Measurements from ENCODE around the gene SLC25A3.
"Not testable (repeated sequence)": the region's sequence is repeated elsewhere in the genome, so short reads cannot be mapped to it uniquely, and the experiment has no call there.

Gene SLC25A3

DNA sequence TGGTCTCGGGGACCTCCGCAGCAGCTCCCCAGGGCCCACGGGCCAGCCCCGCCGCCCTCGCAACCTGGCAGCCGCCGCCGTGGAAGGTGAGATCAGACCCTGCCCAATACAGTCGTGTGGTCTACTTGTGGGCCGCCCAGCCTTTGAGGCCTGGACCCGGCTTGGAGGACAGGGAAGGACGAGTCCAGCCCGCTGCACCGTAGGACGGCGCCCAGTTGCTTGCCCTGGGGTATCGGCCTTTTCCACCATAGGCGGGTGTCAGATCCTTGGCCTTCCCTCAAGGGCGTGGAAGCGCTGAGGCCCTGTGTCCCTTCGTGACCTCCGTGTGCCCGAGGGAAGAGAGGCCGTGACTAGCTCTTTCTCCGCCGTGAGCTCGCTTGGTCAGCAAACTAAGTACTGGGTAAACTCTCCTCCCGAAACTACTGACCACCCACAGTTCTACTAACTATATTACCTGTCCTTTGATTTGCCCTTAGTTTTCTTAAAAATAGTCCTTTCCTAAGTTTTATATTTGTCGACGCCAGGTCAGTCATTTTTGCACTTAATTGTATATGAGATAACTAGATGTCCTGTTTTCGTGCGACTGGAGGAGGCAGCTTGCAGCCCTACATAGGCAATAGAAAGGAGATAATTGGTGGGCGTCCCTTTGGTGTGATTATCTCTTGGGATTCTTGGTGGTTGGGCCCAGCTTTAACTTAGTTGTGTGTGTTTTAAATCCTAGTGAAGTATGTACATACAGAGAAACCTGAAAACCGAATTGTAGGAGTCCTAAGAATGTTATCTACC, 757 bp downstream of the SLC25A3 start:
- in situ Hi-C loops (cut with HindIII; ENCODE audit: low sequenced_read_pairs) = no loop called here

- in situ Hi-C loops (cut with HindIII; ENCODE audit: low sequenced_read_pairs) = no loop called here
Measured at GRCh38 chr12:98595243-98595988, 1.9 kb downstream of the SLC25A3 start.

GRCh38 chr12:98597313-98597712, 3.8 kb downstream of the SLC25A3 start:
- in situ Hi-C loops (cut with HindIII; ENCODE audit: low sequenced_read_pairs) = not testable (repeated sequence)

DNA sequence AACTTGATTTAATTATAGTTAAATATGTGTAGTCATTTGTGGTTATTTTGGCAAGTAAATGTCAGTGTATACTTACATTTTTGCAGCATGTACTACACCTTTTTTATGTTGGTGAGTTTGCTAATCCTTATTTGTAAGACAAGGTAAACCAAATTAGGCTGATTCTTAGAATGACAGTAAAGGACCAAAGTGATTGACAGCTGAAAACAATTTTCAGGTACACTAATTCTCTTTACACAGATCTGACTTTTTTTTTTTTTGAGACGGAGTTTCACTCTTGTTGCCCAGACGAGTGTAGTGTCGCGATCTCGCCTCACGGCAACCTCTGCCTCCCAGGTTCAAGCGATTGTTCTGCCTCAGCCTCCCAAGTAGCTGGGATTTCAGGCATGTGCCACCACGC, 8.4 kb downstream of the SLC25A3 start:
- in situ Hi-C loops (cut with HindIII; ENCODE audit: low sequenced_read_pairs) = no loop called here

DNA sequence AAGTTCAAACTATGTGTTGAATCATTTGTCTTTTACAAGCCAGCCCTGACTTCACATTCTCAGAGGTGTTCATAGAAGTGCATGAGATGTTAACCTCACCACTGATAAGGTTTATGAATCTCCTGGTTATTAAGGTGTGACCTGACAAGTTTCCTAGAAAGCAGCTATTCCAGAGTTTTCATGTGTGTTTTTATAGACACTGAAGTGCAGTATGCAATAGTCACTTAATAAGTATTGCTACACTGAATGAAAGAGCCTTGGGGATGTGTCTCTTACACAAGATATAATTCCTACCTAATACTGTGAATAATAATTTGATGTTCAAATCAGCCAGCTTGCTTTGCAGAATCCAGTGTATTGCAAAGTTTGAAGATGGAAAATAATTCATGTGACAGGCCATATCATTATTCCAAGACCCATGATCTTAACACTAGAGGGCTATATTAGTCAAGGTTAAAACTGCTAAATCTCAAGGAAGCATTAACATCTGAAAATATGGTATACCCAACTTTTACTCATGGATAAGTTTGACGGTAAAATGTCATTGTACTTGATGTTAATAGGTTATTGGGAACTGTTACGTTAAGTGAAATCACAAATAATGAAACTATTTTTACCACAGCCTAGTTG, 13.0 kb downstream of the SLC25A3 start:
- in situ Hi-C loops (cut with HindIII; ENCODE audit: low sequenced_read_pairs) = no loop called here

- in situ Hi-C loops (cut with HindIII; ENCODE audit: low sequenced_read_pairs) = no loop called here
Measured at GRCh38 chr12:98610596-98610995, 17.1 kb downstream of the SLC25A3 start.

DNA sequence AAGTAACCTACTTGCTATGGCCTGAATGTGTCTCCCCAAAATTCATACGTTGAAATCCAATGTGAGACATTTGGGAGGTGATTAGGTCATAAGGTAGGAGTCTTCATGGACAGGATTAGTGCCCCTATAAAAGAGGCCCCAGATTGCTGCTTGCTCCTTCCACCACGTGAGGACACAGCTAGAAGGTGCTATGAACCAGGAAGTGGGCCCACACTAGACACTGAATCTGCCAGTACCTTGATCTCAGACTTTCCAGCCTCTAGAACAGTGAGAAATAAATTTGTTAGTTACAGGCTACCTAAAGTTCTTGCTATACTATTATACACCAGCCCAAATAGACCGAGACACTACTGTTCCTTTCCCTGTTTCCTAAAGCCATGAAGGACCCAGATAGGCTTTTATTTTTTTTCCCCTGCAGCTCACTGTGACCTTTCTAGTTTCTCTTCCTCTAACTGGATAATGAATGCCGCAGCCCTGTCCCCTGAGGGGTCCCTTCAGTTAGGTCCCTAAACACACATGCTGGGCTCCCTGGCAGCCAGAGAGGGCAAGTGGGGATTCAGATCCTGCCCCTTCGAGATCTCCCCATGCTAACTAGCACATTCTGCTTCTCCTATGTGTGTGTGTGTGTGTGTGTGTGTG, 19.3 kb downstream of the SLC25A3 start:
- in situ Hi-C loops (cut with HindIII; ENCODE audit: low sequenced_read_pairs) = no loop called here

GRCh38 chr12:98618952-98619351, 25.5 kb downstream of the SLC25A3 start:
- in situ Hi-C loops (cut with HindIII; ENCODE audit: low sequenced_read_pairs) = no loop called here

GRCh38 chr12:98635657-98636323, 42.3 kb downstream of the SLC25A3 start:
- in situ Hi-C loops (cut with HindIII; ENCODE audit: low sequenced_read_pairs) = no loop called here

DNA sequence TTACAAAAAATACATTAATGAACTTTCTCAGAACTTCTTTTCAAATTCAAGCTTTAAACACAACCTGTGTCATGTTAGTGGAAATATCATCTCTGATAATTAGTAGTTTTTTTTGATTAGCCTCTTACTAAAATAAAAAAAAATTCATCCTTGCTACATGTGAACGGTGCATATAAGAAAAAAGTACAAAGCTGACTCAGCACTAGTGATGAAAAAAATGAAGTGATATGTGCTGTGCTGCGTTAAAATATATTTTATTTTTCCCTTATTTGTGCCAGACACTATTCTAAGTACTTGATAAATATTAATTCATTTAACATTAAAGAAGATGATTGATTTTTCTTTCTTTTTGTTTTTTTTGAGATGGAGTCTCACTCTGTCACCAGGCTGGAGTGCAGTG, 43.6 kb downstream of the SLC25A3 start:
- in situ Hi-C loops (cut with HindIII; ENCODE audit: low sequenced_read_pairs) = no loop called here

- in situ Hi-C loops (cut with HindIII; ENCODE audit: low sequenced_read_pairs) = no loop called here
Measured at GRCh38 chr12:98638009-98638408, 44.5 kb downstream of the SLC25A3 start.

DNA sequence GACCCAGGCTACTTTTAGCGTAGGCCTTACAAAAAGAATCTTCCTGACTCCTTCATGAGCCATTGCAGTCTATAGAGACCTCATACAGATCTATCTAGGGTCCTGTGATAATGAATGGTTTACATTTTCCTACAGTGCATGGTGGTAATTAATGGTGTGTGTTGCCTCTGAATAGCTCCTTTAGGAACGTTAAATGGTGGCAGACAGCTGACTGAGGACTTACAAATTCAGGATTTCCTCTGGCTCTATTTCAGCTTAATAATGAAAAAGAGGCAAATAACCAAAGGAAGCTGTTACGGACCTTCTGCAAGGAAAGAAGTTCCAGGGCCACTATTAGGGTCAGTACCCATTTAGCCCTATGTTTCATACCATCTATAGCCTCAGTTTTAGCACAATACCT, 46.0 kb downstream of the SLC25A3 start:
- in situ Hi-C loops (cut with HindIII; ENCODE audit: low sequenced_read_pairs) = no loop called here

- in situ Hi-C loops (cut with HindIII; ENCODE audit: low sequenced_read_pairs) = not testable (repeated sequence)
Measured at GRCh38 chr12:98642801-98643200, 49.3 kb downstream of the SLC25A3 start.

DNA sequence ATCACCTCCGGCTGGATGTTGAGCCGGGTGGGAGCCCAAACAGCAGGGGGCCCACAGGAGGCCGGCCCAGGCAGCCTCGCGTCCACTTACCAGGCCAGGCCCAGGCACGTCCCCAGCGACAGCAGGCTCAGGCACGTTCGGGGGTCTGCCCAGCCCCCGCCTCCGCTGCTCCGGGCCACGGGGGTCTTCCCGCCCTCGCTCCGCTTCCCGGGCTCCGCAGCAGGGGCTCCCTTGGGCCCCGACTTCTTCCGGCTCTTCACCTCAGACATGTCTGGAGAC, 50.9 kb downstream of the SLC25A3 start:
- in situ Hi-C loops (cut with HindIII; ENCODE audit: low sequenced_read_pairs) = no loop called here

GRCh38 chr12:98644712-98645571, 51.5 kb downstream of the SLC25A3 start, which contains the start of the genes APAF1 and IKBIP:
TSS of gene APAF1 (plus strand) at chr12:98645290. CDS start at chr12:98648360, 3,070 bp downstream.
TSS of gene IKBIP (minus strand) at chr12:98644788. CDS start at chr12:98644701, 87 bp downstream.
- in situ Hi-C loops (cut with HindIII; ENCODE audit: low sequenced_read_pairs) = no loop called here

GRCh38 chr12:98645572-98646067, 52.1 kb downstream of the SLC25A3 start:
- in situ Hi-C loops (cut with HindIII; ENCODE audit: low sequenced_read_pairs) = no loop called here

DNA sequence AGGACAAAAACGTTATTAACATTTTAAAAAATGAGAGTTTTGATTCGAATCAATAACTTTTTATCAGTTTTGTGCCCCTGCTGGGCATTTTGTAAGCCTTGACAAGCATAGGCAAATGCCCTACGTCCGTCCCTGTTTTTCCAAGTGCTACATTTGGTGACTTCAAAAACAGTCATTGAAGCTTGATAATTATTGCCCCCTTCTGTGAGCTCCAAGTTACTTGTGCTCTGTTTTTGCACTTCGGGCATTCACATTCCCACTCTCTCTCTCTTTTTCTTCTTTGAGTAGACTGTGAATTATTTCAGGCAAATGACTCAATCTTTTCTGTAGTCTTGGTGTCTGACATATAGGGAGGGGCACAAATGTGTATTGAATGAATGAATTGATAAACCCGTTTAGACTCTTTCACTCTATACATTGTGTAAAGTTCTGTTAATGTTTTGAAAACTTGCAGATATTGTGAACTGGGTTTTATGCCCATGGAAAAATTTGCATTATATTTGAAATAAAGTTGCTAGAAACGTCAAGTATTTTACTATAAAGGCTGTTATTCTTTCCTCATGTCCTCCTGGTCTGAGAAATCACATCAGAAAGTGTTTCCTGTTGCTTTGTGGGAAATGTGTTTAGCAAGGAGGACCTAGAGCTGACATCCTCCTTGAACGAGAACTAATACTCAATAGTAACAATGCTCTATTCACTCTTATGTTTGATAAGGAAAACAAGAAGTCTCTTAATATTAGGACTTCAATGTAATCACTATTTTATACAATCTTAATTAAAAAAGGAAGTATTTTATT, 53.0 kb downstream of the SLC25A3 start:
- in situ Hi-C loops (cut with HindIII; ENCODE audit: low sequenced_read_pairs) = no loop called here

- in situ Hi-C loops (cut with HindIII; ENCODE audit: low sequenced_read_pairs) = no loop called here
Measured at GRCh38 chr12:98651328-98651727, 57.8 kb downstream of the SLC25A3 start.
